IMR-90 (cell line): ENCODE measurements around the gene MGLL. TPM values are rescaled to one million over a fixed set of nuclear protein-coding genes. Genes with fewer than 3 reads are reported as not detected.

ENCODE experiments used
- ATAC-seq: fragments of 200-7000 bp; cut with Tn5 transposase; 2 replicates; pipeline ENCODE4 v1.9.1; 2020; ENCODE audit warnings: low read depth, mild to moderate bottlenecking, moderate library complexity
- BruUV-seq: library from RNA; stranded (reverse); fragments of 400-500 nt; replicated peaks from 2 replicates; lab custom pipeline; 2021; lab: Mats Ljungman, UMichigan
- CTCF ChIA-PET: fragments of 300-600 bp; formaldehyde crosslinking; extraction: SDS; loops from one replicate; lab custom pipeline; 2021; ENCODE audit warnings: antibody characterized with exemption; lab: Yijun Ruan, JAX
- POLR2A ChIA-PET: fragments of 300-600 bp; sonication (Branson Sonifier 250); formaldehyde crosslinking; loops from one replicate; lab custom pipeline; 2022; ENCODE audit warnings: antibody characterized with exemption; ENCODE audit not compliant: unreplicated experiment; lab: Charles Lee
- DNase-seq: peaks from one replicate; pipeline ENCODE4 v3.0.0; 2013
- H2AFZ ChIP-seq: replicated peaks from 2 replicates; pipeline ENCODE3; 2013; ENCODE audit warnings: low read length, mild to moderate bottlenecking; ENCODE audit not compliant: poor library complexity
- H2AK5ac ChIP-seq: 2 replicates; pipeline ENCODE4 v1.6.1; 2013; ENCODE audit warnings: low read depth, low read length, inconsistent platforms
- H2AK9ac ChIP-seq: replicated peaks from 2 replicates; pipeline ENCODE3; 2013; ENCODE audit warnings: mild to moderate bottlenecking, low read depth, low read length, moderate library complexity; ENCODE audit not compliant: poor library complexity
- H2BK120ac ChIP-seq: 2 replicates; pipeline ENCODE4 v1.6.1; 2013; ENCODE audit warnings: low read depth, low read length, inconsistent platforms
- H2BK15ac ChIP-seq: 3 replicates; pipeline ENCODE4 v1.6.1; 2013; ENCODE audit warnings: low read depth, low read length, inconsistent platforms
- H2BK20ac ChIP-seq: 2 replicates; pipeline ENCODE4 v1.6.1; 2013; ENCODE audit warnings: low read depth, mild to moderate bottlenecking, inconsistent platforms, low read length, moderate library complexity
- H2BK5ac ChIP-seq: 2 replicates; pipeline ENCODE4 v1.6.1; 2013; ENCODE audit warnings: mild to moderate bottlenecking, low read depth, low read length, inconsistent platforms; ENCODE audit not compliant: poor library complexity, severe bottlenecking
- H3K14ac ChIP-seq: replicated peaks from 2 replicates; pipeline ENCODE4 v1.6.1; 2013; ENCODE audit warnings: low read depth, low read length, inconsistent platforms
- H3K18ac ChIP-seq: 2 replicates; pipeline ENCODE4 v1.6.1; 2013; ENCODE audit warnings: low read depth, low read length, control low read depth
- H3K23ac ChIP-seq: 2 replicates; pipeline ENCODE4 v1.6.1; 2013; ENCODE audit warnings: low read depth, low read length, inconsistent platforms
- H3K27ac ChIP-seq: 2 replicates; pipeline ENCODE4 v1.5.1; 2013; ENCODE audit warnings: mild to moderate bottlenecking, control low read depth, low read length; ENCODE audit not compliant: insufficient read depth
- H3K27me3 ChIP-seq: 2 replicates; pipeline ENCODE4 v1.6.1; 2013; ENCODE audit warnings: low read length; ENCODE audit not compliant: control insufficient read depth, insufficient read depth
- H3K36me3 ChIP-seq: 2 replicates; pipeline ENCODE4 v1.6.1; 2013; ENCODE audit warnings: low read length, mixed read lengths; ENCODE audit not compliant: control insufficient read depth, insufficient read depth
- H3K4ac ChIP-seq: 2 replicates; pipeline ENCODE4 v1.6.1; 2013; ENCODE audit warnings: low read depth, low read length, inconsistent platforms
- H3K4me1 ChIP-seq: 2 replicates; pipeline ENCODE4 v1.6.1; 2013; ENCODE audit warnings: low read length, mixed read lengths; ENCODE audit not compliant: control insufficient read depth, insufficient read depth
- H3K4me2 ChIP-seq: 2 replicates; pipeline ENCODE4 v1.6.1; 2013; ENCODE audit warnings: low read depth, mild to moderate bottlenecking, control low read depth, low read length, moderate library complexity
- H3K4me3 ChIP-seq: 2 replicates; pipeline ENCODE4 v1.5.1; 2013; ENCODE audit warnings: low read depth, mild to moderate bottlenecking, control low read depth, low read length, moderate library complexity; ENCODE audit not compliant: insufficient read depth
- H3K56ac ChIP-seq: 2 replicates; pipeline ENCODE4 v1.6.1; 2013; ENCODE audit warnings: low read length, inconsistent platforms; ENCODE audit not compliant: insufficient read depth; ENCODE audit errors: extremely low read depth
- H3K79me1 ChIP-seq, 2 experiments: 2 replicates each; pipeline ENCODE4 v1.6.1; 2013; ENCODE audit warnings: low read length in 2 of 2, inconsistent platforms in 1 of 2, low read depth in 1 of 2
- H3K9ac ChIP-seq: 2 replicates; pipeline ENCODE4 v1.6.1; 2013; ENCODE audit warnings: low read depth, low read length, control low read depth
- H3K9me1 ChIP-seq: 2 replicates; pipeline ENCODE4 v1.6.1; 2013; ENCODE audit warnings: low read length, inconsistent platforms; ENCODE audit not compliant: insufficient read depth
- H3K9me3 ChIP-seq: 2 replicates; pipeline ENCODE4 v1.6.1; 2013; ENCODE audit warnings: low read length; ENCODE audit not compliant: control insufficient read depth, insufficient read depth
- H4K20me1 ChIP-seq: 2 replicates; pipeline ENCODE4 v1.6.1; 2013; ENCODE audit warnings: low read length, inconsistent platforms; ENCODE audit not compliant: insufficient read depth
- H4K5ac ChIP-seq: 2 replicates; pipeline ENCODE4 v1.6.1; 2013; ENCODE audit warnings: mild to moderate bottlenecking, low read depth, low read length, control low read depth
- H4K8ac ChIP-seq, 2 experiments: 2 replicates each; pipeline ENCODE4 v1.6.1; 2013; ENCODE audit warnings: low read depth in 2 of 2, low read length in 2 of 2, control low read depth in 1 of 2, inconsistent platforms in 1 of 2
- H4K91ac ChIP-seq: 2 replicates; pipeline ENCODE4 v1.6.1; 2013; ENCODE audit warnings: low read depth, low read length, inconsistent platforms; ENCODE audit not compliant: insufficient read depth
- BHLHE40 ChIP-seq: fragments of 150-350 bp; IDR thresholded peaks from 2 replicates; pipeline ENCODE4 v1.6.1; 2016; ENCODE audit warnings: mild to moderate bottlenecking, low read depth, low read length
- CEBPB ChIP-seq: IDR thresholded peaks from 2 replicates; pipeline ENCODE4 v1.6.1; 2012; ENCODE audit warnings: low read depth, low read length, improper control_type of control experiment
- CHD1 ChIP-seq: IDR thresholded peaks from 2 replicates; pipeline ENCODE4 v1.6.1; 2012; ENCODE audit warnings: low read depth, low read length, improper control_type of control experiment
- CTCF ChIP-seq: conservative IDR thresholded peaks from 2 replicates; pipeline ENCODE4 v1.5.1; 2012; ENCODE audit warnings: mild to moderate bottlenecking, low read depth, low read length, improper control_type of control experiment
- ELK1 ChIP-seq: fragments of 150-350 bp; IDR thresholded peaks from 2 replicates; pipeline ENCODE4 v1.6.1; 2016; ENCODE audit warnings: low read depth, mild to moderate bottlenecking, low read length, moderate library complexity, borderline replicate concordance
- FOS ChIP-seq: fragments of 150-350 bp; IDR thresholded peaks from 2 replicates; pipeline ENCODE4 v1.6.1; 2016; ENCODE audit warnings: low read depth, low read length
- MAFK ChIP-seq: IDR thresholded peaks from 2 replicates; pipeline ENCODE4 v1.6.1; 2012; ENCODE audit warnings: low read depth, low read length, improper control_type of control experiment
- MAZ ChIP-seq: IDR thresholded peaks from 2 replicates; pipeline ENCODE4 v1.6.1; 2012; ENCODE audit warnings: low read depth, mild to moderate bottlenecking, low read length, improper control_type of control experiment, moderate library complexity, borderline replicate concordance
- MXI1 ChIP-seq: IDR thresholded peaks from 2 replicates; pipeline ENCODE4 v1.6.1; 2012; ENCODE audit warnings: low read depth, mild to moderate bottlenecking, low read length, moderate library complexity, borderline replicate concordance
- NFE2L2 ChIP-seq: fragments of 150-350 bp; IDR thresholded peaks from 2 replicates; pipeline ENCODE4 v1.6.1; 2016; ENCODE audit warnings: low read depth, mild to moderate bottlenecking, low read length
- POLR2A ChIP-seq: IDR thresholded peaks from 2 replicates; pipeline ENCODE4 v1.6.1; 2012; ENCODE audit warnings: mild to moderate bottlenecking, low read depth, low read length
- RAD21 ChIP-seq: IDR thresholded peaks from 2 replicates; pipeline ENCODE4 v1.6.1; 2012; ENCODE audit warnings: low read length, improper control_type of control experiment
- RCOR1 ChIP-seq: IDR thresholded peaks from 2 replicates; pipeline ENCODE4 v1.6.1; 2012; ENCODE audit warnings: mild to moderate bottlenecking, low read length, improper control_type of control experiment; ENCODE audit not compliant: insufficient replicate concordance
- RFX5 ChIP-seq: IDR thresholded peaks from 2 replicates; pipeline ENCODE4 v1.8.0; 2012; ENCODE audit warnings: low read depth, mild to moderate bottlenecking, low read length, moderate library complexity
- SMC3 ChIP-seq: fragments of 150-350 bp; IDR thresholded peaks from 2 replicates; pipeline ENCODE4 v1.6.1; 2016; ENCODE audit warnings: low read depth, mild to moderate bottlenecking, antibody characterized with exemption, low read length, moderate library complexity
- USF2 ChIP-seq: fragments of 150-350 bp; IDR thresholded peaks from 2 replicates; pipeline ENCODE4 v1.6.1; 2017; ENCODE audit warnings: mild to moderate bottlenecking, antibody characterized with exemption, low read length, low read depth
- WGBS, 2 experiments: methylation state at CpG; one replicate each; pipeline versions ENCODE4 v1.1.5 to v1.1.7; 2013; ENCODE audit warnings: missing lambda C conversion rate in 2 of 2; ENCODE audit not compliant: insufficient read length in 1 of 2; ENCODE audit errors: extremely low coverage in 2 of 2; 5-methylcytosine and 5-hydroxymethylcytosine counted together
- dilution Hi-C: fragments of 300-500 bp; cut with HindIII; formaldehyde crosslinking; loops from one replicate; pipeline ENCODE4 v1.14.3; 2018; ENCODE audit warnings: low sequenced_read_pairs; ENCODE audit not compliant: unreplicated experiment
- in situ Hi-C: fragments of 300-500 bp; cut with MboI; formaldehyde crosslinking; loops from 3 replicates; pipeline ENCODE4 v1.14.3; 2019; ENCODE audit warnings: low sequenced_read_pairs, inconsistent platforms, mixed read lengths
- intact Hi-C: fragments of 100-400 bp; cut with micrococcal nuclease; formaldehyde crosslinking; loops from 2 replicates; pipeline ENCODE4 v1.10.0; 2022
- polyA plus RNA-seq, 3 experiments: library from polyadenylated mRNA; depleted of rRNA; stranded (reverse); fragments of >200 nt; gene quantifications; 2 replicates each; pipeline ENCODE4 v1.2.3, GENCODE V29; 2012; ENCODE audit warnings: low replicate concordance in 1 of 3
- total RNA-seq: library from RNA; depleted of rRNA; stranded (reverse); fragments of >200 nt; gene quantifications from 2 replicates; pipeline ENCODE4 v1.2.3, GENCODE V29; 2012

Gene MGLL
- total and polyA plus RNA-seq, 2 of the 4 experiments (the other 2 are of a cell fraction): 23.7 to 60.6 TPM

DNA sequence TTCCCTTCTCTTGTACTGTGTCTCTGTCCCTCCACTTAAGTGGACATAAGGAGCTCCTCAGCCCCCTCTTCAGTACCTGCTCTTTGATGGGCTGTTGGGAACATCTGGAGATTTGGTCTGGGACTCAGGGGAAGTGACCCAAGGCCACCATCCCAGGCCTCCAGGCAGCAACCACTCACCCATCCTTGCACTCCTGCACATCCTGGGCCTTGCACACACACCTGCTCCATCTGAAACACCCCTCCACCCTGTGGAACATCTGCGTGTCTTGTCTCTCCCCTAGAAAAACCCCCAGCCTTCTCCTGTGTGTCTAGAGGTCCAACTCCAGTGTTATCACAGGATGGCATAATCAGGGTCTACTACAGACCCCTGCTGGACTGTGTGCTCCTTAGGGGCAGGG lies 75.2 kb downstream of the MGLL start:
- ChIA-PET CTCF (interaction anchor here (1.6 kb wide), 1 partner anchor 50 kb away, joined by 4 read pairs; no protein-coding TSS in a partner anchor), POLR2A (no interaction called here)
- no TSS peak for BruUV-seq
- no peak overlapping the region for H2AFZ ChIP-seq
- H2BK5ac ChIP-seq: peak overlapping the region; percentile 90
- no peaks in the 10 kb centered on the region for H3K9me3 ChIP-seq
- H4K8ac ChIP-seq: peak overlapping the region; percentile 39 to 80; a peak in 2 of 4 replicates
- peaks cover 6% of the 10 kb centered on the region; the same call in 1 of the 2 replicates for H4K20me1 ChIP-seq
- peak overlapping the region; percentile 81 for H3K4ac ChIP-seq
- no peak for ATAC-seq
- peak overlapping the region; percentile 84 for H2BK120ac ChIP-seq
- peak overlapping the region; percentile 54 for H4K91ac ChIP-seq
- H2AK9ac ChIP-seq: peak overlapping the region; percentile 86
- H3K18ac ChIP-seq: peak overlapping the region; percentile 4; the same call in 1 of the 2 replicates
- no peak for DNase-seq
- peaks cover 46% of the 10 kb centered on the region for H3K9me1 ChIP-seq
- no peak overlapping the region for H3K4me2 ChIP-seq
- H3K14ac ChIP-seq: peak overlapping the region; percentile 38
- peak overlapping the region; percentile 58; the same call in 1 of the 3 replicates for H2BK15ac ChIP-seq
- no CpG with 5 or more reads among the region's 1 CpG for WGBS, 2 experiments
- H3K4me1 ChIP-seq: peaks cover 34% of the 10 kb centered on the region
- peak overlapping the region; percentile 43; the same call in 1 of the 2 replicates for H3K23ac ChIP-seq
- H3K27me3 ChIP-seq: no peaks in the 10 kb centered on the region
- in situ Hi-C loops (no loop called here), dilution Hi-C loops (no loop called here), intact Hi-C loops (no loop called here)
- H3K27ac ChIP-seq: no peak overlapping the region
- H3K4me3 ChIP-seq: no peak overlapping the region
- H2BK20ac ChIP-seq: peak overlapping the region; percentile 74
- peaks cover 25 to 88% of the 10 kb centered on the region in 2 experiments for H3K79me1 ChIP-seq
- H2AK5ac ChIP-seq: peak overlapping the region; percentile 81
- no peaks in the 10 kb centered on the region; the same call in 1 of the 2 replicates for H3K36me3 ChIP-seq
- H3K9ac ChIP-seq: no peak overlapping the region; the same call in 1 of the 2 replicates
- H4K5ac ChIP-seq: peak overlapping the region; percentile 11; the same call in 1 of the 2 replicates
- no peak for TF ChIP-seq NFE2L2
- TF ChIP-seq CHD1: no peak
- no peak for TF ChIP-seq CTCF
- TF ChIP-seq SMC3: no peak
- TF ChIP-seq MAFK: no peak
- TF ChIP-seq RFX5: no peak
- TF ChIP-seq MAZ: no peak
- TF ChIP-seq RCOR1: no peak
- TF ChIP-seq MXI1: no peak
- TF ChIP-seq CEBPB: no peak
- TF ChIP-seq BHLHE40: no peak
- no peak for TF ChIP-seq POLR2A
- no peak for TF ChIP-seq USF2
- no peak for TF ChIP-seq RAD21
- TF ChIP-seq ELK1: no peak
- TF ChIP-seq FOS: no peak
- no peak overlapping the region for H3K56ac ChIP-seq
